Erythroblast (primary cell): ENCODE results near the gene FCMR.

Experiments used
- GATA1 ChIP-seq: IDR thresholded peaks from 2 replicates; pipeline ENCODE4 v1.6.1; 2011; ENCODE audit warnings: low read depth, mild to moderate bottlenecking, control low read depth, low read length, moderate library complexity
- POLR2A ChIP-seq: IDR thresholded peaks from 2 replicates; pipeline ENCODE4 v1.6.1; 2011; ENCODE audit warnings: mild to moderate bottlenecking, low read length

GRCh38 chr1:206947255-206947654, 25.5 kb upstream of the FCMR start:
- TF ChIP-seq POLR2A (no peak), GATA1 (no peak)
